Measurements from ENCODE around the gene NT5E. TPM values are rescaled to one million over a fixed set of nuclear protein-coding genes. Genes with fewer than 3 reads are reported as not detected.
"Not testable (repeated sequence)": the region's sequence is repeated elsewhere in the genome, so short reads cannot be mapped to it uniquely, and the experiment has no call there.

Gene NT5E
- total RNA-seq, 1 experiment from 2014 or later: 84.6 TPM

DNA sequence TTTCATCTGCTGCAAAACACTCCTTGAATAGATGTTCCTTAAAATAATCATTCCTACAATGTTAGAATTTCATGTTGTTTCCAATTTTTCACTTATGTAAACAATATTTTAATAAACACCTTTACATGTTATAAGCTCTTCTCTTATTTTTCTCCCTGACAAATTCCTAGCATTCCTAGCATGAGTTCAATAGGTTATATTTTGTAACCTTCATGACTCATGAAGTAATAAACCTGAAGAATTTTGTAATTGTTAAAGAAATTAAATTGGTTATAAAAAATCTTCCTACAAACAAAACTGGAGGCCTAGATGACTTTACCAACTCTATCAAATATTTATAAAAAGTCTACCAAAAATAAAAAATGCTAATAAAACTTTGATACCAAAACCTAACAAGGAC, 66.3 kb downstream of the NT5E start:
- H3K79me2 ChIP-seq (ENCODE audit: low read depth): no peaks in the 10 kb centered on the region
- TF ChIP-seq CTCF (conservative IDR thresholded peaks at IDR 0.05) (no peak), EZH2 (IDR thresholded peaks at IDR 0.05; ENCODE audit: low read depth) (no peak)
- POLR2A ChIA-PET (ENCODE audit: unreplicated experiment): interaction anchor here (0.7 kb wide), 1 partner anchor 17 kb away, joined by 7 read pairs; no protein-coding TSS in a partner anchor
- H3K9me2 ChIP-seq (ENCODE audit: insufficient read depth): no peaks in the 10 kb centered on the region
- H3K4me1 ChIP-seq (replicated peaks; ENCODE audit: insufficient read depth): peaks cover 18% of the 10 kb centered on the region
- H2AFZ ChIP-seq: no peak overlapping the region
- no peaks in the 10 kb centered on the region for H3K27me3 ChIP-seq (ENCODE audit: insufficient read depth, low read depth)
- H3F3A ChIP-seq (ENCODE audit: insufficient read depth, low read depth): peaks cover 7% of the 10 kb centered on the region; the same call in 1 of the 2 replicates
- BruUV-seq (replicated peaks): no TSS peak
- H3K4me3 ChIP-seq: no peak overlapping the region
- CTCF ChIA-PET: no interaction called here
- H4K20me1 ChIP-seq (ENCODE audit: insufficient read depth): no peaks in the 10 kb centered on the region
- intact Hi-C loops (cut with micrococcal nuclease; ENCODE audit: unreplicated experiment): no loop called here
- peak in 1 of 2 experiments; percentile 75 for DNase-seq
- H3K36me3 ChIP-seq (ENCODE audit: low read depth): peaks cover 21% of the 10 kb centered on the region
- H3K27ac ChIP-seq: peak overlapping the region; percentile 77
- H3K9me3 ChIP-seq (ENCODE audit: insufficient read depth, low read depth): no peaks in the 10 kb centered on the region
- peak overlapping the region; percentile 31 for H3K4me2 ChIP-seq

- H3K4me3 ChIP-seq; H3K27ac ChIP-seq; H3K27me3 ChIP-seq (ENCODE audit: insufficient read depth, low read depth); H3K9me3 ChIP-seq (ENCODE audit: insufficient read depth, low read depth); DNase-seq; H4K20me1 ChIP-seq (ENCODE audit: insufficient read depth); H3F3A ChIP-seq (ENCODE audit: insufficient read depth, low read depth); intact Hi-C loops (cut with micrococcal nuclease; ENCODE audit: unreplicated experiment); H3K4me1 ChIP-seq (replicated peaks; ENCODE audit: insufficient read depth); BruUV-seq (replicated peaks); H3K9me2 ChIP-seq (ENCODE audit: insufficient read depth); H3K4me2 ChIP-seq; H3K79me2 ChIP-seq (ENCODE audit: low read depth); H2AFZ ChIP-seq; POLR2A ChIA-PET (ENCODE audit: unreplicated experiment); H3K36me3 ChIP-seq (ENCODE audit: low read depth): not testable (repeated sequence)
- CTCF ChIA-PET: interaction anchor here (1.1 kb wide), 1 partner anchor 12 kb away, joined by 4 read pairs; no protein-coding TSS in a partner anchor
Measured at GRCh38 chr6:85524281-85524680, 74.4 kb downstream of the NT5E start.

GRCh38 chr6:85537055-85537494, 87.2 kb downstream of the NT5E start:
- H3K4me2 ChIP-seq: no peak overlapping the region
- TF ChIP-seq CTCF (conservative IDR thresholded peaks at IDR 0.05) (peak; percentile 77), EZH2 (IDR thresholded peaks at IDR 0.05; ENCODE audit: low read depth) (no peak)
- no peak for DNase-seq

DNA sequence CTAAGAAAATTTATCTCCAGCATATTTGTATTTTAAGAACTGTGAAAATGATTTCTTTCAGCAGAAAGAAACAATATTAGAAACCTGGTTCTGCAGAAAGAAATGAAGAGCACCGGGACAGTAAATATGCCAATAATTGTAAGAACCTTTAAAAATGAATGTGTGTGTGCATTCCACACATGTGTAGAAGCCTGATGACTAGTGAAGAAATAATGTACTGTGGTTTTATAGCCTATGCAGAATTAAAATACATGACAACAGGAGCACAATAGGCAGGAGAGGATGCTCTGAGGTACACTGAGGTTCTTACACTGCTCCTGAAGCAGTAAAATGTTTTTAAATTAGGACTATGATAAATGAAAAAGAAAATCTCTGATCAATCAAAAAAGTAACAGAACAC, 94.9 kb downstream of the NT5E start:
- no TSS peak for BruUV-seq (replicated peaks)
- DNase-seq: no peak
- Histone ChIP-seq H3K27me3 (ENCODE audit: insufficient read depth, low read depth) (no peaks in the 10 kb centered on the region), H3K79me2 (ENCODE audit: low read depth) (no peaks in the 10 kb centered on the region), H3F3A (ENCODE audit: insufficient read depth, low read depth) (no peaks in the 10 kb centered on the region), H3K4me1 (replicated peaks; ENCODE audit: insufficient read depth) (no peaks in the 10 kb centered on the region), H2AFZ (no peak overlapping the region), H3K4me2 (no peak overlapping the region), H4K20me1 (ENCODE audit: insufficient read depth) (no peaks in the 10 kb centered on the region), H3K27ac (no peak overlapping the region), H3K4me3 (no peak overlapping the region), H3K9me3 (ENCODE audit: insufficient read depth, low read depth) (no peaks in the 10 kb centered on the region), H3K36me3 (ENCODE audit: low read depth) (no peaks in the 10 kb centered on the region), H3K9me2 (ENCODE audit: insufficient read depth) (no peaks in the 10 kb centered on the region)
- POLR2A ChIA-PET (ENCODE audit: unreplicated experiment): no interaction called here
- CTCF ChIA-PET: no interaction called here
- TF ChIP-seq EZH2 (IDR thresholded peaks at IDR 0.05; ENCODE audit: low read depth) (no peak), CTCF (conservative IDR thresholded peaks at IDR 0.05) (no peak)
- intact Hi-C loops (cut with micrococcal nuclease; ENCODE audit: unreplicated experiment): no loop called here

More at GRCh38 chr6:85537055-85537494, 87.2 kb downstream of the NT5E start:
- Histone ChIP-seq H3K4me1 (replicated peaks; ENCODE audit: insufficient read depth) (peaks cover 11% of the 10 kb centered on the region), H4K20me1 (ENCODE audit: insufficient read depth) (no peaks in the 10 kb centered on the region), H3K79me2 (ENCODE audit: low read depth) (no peaks in the 10 kb centered on the region), H3K27me3 (ENCODE audit: insufficient read depth, low read depth) (no peaks in the 10 kb centered on the region), H3K36me3 (ENCODE audit: low read depth) (peaks cover 11% of the 10 kb centered on the region), H3F3A (ENCODE audit: insufficient read depth, low read depth) (peaks cover 18% of the 10 kb centered on the region), H3K27ac (peak overlapping the region; percentile 35; the same call in 1 of the 2 replicates), H2AFZ (no peak overlapping the region), H3K4me3 (no peak overlapping the region), H3K9me3 (ENCODE audit: insufficient read depth, low read depth) (no peaks in the 10 kb centered on the region), H3K9me2 (ENCODE audit: insufficient read depth) (no peaks in the 10 kb centered on the region)
- POLR2A ChIA-PET (ENCODE audit: unreplicated experiment): no interaction called here
- BruUV-seq (replicated peaks): no TSS peak
- intact Hi-C loops (cut with micrococcal nuclease; ENCODE audit: unreplicated experiment): loop anchor here (1.0 to 5.0 kb wide), 3 partner anchors 46 to 182 kb away; no protein-coding TSS in a partner anchor
- CTCF ChIA-PET: interaction anchor here (0.6 to 2.2 kb wide), 6 partner anchors 13 to 197 kb away, joined by 3 to 6 read pairs (median 4); no protein-coding TSS in a partner anchor
